ENCODE measurements around the gene MDP1. TPM values are rescaled to one million over a fixed set of nuclear protein-coding genes. Genes with fewer than 3 reads are reported as not detected.

Gene MDP1
- polyA plus RNA-seq, 2 of the 4 experiments (the other 2 are of a cell fraction), result 21.6 to 38.6 TPM

GRCh38 chr14:24196071-24197055, 19.5 kb downstream of the MDP1 start:
- ATAC-seq, result peak; percentile 27 to 51; a peak in 5 of 6 replicates
- TF ChIP-seq TFCP2L1 (CRISPR knock-in tag; IDR thresholded peaks at IDR 0.05), result no peak
- no peak for TF ChIP-seq ZSCAN20 (CRISPR knock-in tag; IDR thresholded peaks at IDR 0.05)
- TF ChIP-seq CHD4 (IDR thresholded peaks at IDR 0.05; ENCODE audit: borderline replicate concordance), result no peak
- TF ChIP-seq HEYL (CRISPR knock-in tag; IDR thresholded peaks at IDR 0.05), result no peak
- no peak for TF ChIP-seq GATA3 (IDR thresholded peaks at IDR 0.05; ENCODE audit: borderline replicate concordance)
- no peak for TF ChIP-seq HOXB13 (CRISPR knock-in tag; IDR thresholded peaks at IDR 0.05; ENCODE audit: low read depth)
- TF ChIP-seq MAX (IDR thresholded peaks at IDR 0.05), result no peak
- TF ChIP-seq ZFP36 (IDR thresholded peaks at IDR 0.05; ENCODE audit: borderline replicate concordance, partially characterized antibody), result no peak
- TF ChIP-seq RAD21 (conservative IDR thresholded peaks at IDR 0.05 in 1 of 2, IDR thresholded peaks at IDR 0.05 in 1 of 2), result no peak
- TF ChIP-seq CBX2 (IDR thresholded peaks at IDR 0.05; ENCODE audit: borderline replicate concordance, low read depth), result no peak
- TF ChIP-seq JUN (IDR thresholded peaks at IDR 0.05), result no peak
- CTCF ChIA-PET, result interaction anchor here (0.6 to 1.9 kb wide), 9 partner anchors 7 to 101 kb away, joined by 3 to 7 read pairs (median 4); partner anchors contain the start of genes IRF9 and MDP1

GRCh38 chr14:24195186-24196070, 20.4 kb downstream of the MDP1 start, which contains the start of gene TM9SF1:
TM9SF1 (minus strand) TSS chr14:24195441; CDS start chr14:24195019, 422 bp downstream.
- no peak for FAIRE-seq
- POLR2A ChIA-PET, result interaction anchor here (0.5 to 1.9 kb wide), 11 partner anchors 10 to 1100 kb away, joined by 3 to 36 read pairs (median 5); partner anchors contain the start of genes CHMP4A, MDP1, RABGGTA and RNF31
- Histone ChIP-seq H3K4me3 (peak within 1 kb of the TSS; percentile 62), H3K9me3 (no peaks in the 10 kb centered on the region), H3K4me1 (peaks cover 14% of the 10 kb centered on the region; the same call in 2 of the 3 replicates), H3K27ac (peak within 1 kb of the TSS; percentile 88 to 98), H3K4me2 (peak within 1 kb of the TSS; percentile 77)
- CTCF ChIA-PET, result interaction anchor here (0.6 to 1.9 kb wide), 9 partner anchors 8 to 101 kb away, joined by 3 to 9 read pairs (median 5); partner anchors contain the start of genes IRF9 and MDP1
- WGBS (ENCODE audit: missing lambda C conversion rate), result 3% methylated on average over 37 of the region's 89 CpGs
- peak; percentile 79 to 90 for DNase-seq (ENCODE audit: low read depth in 1 of 2, low spot score in 1 of 2)
- TF ChIP-seq JUN (IDR thresholded peaks at IDR 0.05) (peak; percentile 78 to 94; a peak in 4 of 5 replicates), KDM5A (IDR thresholded peaks at IDR 0.05) (peak; percentile 50; the same call in 1 of the 2 replicates), PHF8 (IDR thresholded peaks at IDR 0.05; ENCODE audit: borderline replicate concordance, low read depth) (peak; percentile 62; the same call in 1 of the 2 replicates), FOSL2 (IDR thresholded peaks at IDR 0.05) (no peak), FOSL2 (CRISPR knock-in tag; IDR thresholded peaks at IDR 0.05) (peak; percentile 42; the same call in 1 of the 2 replicates), NR3C1 (IDR thresholded peaks at IDR 0.05) (no peak), MAFK (IDR thresholded peaks at IDR 0.05; ENCODE audit: partially characterized antibody) (no peak), RARB (CRISPR knock-in tag; IDR thresholded peaks at IDR 0.05) (no peak), HOXB5 (CRISPR knock-in tag; IDR thresholded peaks at IDR 0.05) (peak; percentile 17; the same call in 1 of the 2 replicates), CBX2 (IDR thresholded peaks at IDR 0.05; ENCODE audit: borderline replicate concordance, low read depth) (no peak), PBX3 (IDR thresholded peaks at IDR 0.05) (peak; percentile 20; the same call in 1 of the 2 replicates), RNF2 (IDR thresholded peaks at IDR 0.05; ENCODE audit: borderline replicate concordance, low read depth) (peak; percentile 76; the same call in 1 of the 2 replicates), TP53 (CRISPR knock-in tag; IDR thresholded peaks at IDR 0.05) (0 out of 2 replicates have a peak, but pooled peaks have one; percentile 11), MYC (IDR thresholded peaks at IDR 0.05; ENCODE audit: borderline replicate concordance, low read length) (peak; percentile 60; the same call in 1 of the 2 replicates), RCOR1 (IDR thresholded peaks at IDR 0.05; ENCODE audit: low read depth, low read length) (no peak), HOXA7 (CRISPR knock-in tag; IDR thresholded peaks at IDR 0.05) (no peak), CHD2 (IDR thresholded peaks at IDR 0.05; ENCODE audit: low read length, partially characterized antibody) (no peak), E2F6 (IDR thresholded peaks at IDR 0.05; ENCODE audit: borderline replicate concordance, low read depth) (peak; percentile 100), CHD4 (IDR thresholded peaks at IDR 0.05; ENCODE audit: borderline replicate concordance) (no peak), SMC3 (IDR thresholded peaks at IDR 0.05) (no peak), POLR2A (IDR thresholded peaks at IDR 0.05; ENCODE audit: low read length) (peak; percentile 78), MAX (IDR thresholded peaks at IDR 0.05) (peak; percentile 96), BHLHE40 (IDR thresholded peaks at IDR 0.05; ENCODE audit: low read depth, low read length) (no peak)
- peak; percentile 96 for ATAC-seq

More at GRCh38 chr14:24196071-24197055, 19.5 kb downstream of the MDP1 start:
- peaks cover 14% of the 10 kb centered on the region; the same call in 2 of the 3 replicates for H3K4me1 ChIP-seq
- peak overlapping the region; percentile 62 for H3K4me3 ChIP-seq
- no peak for FAIRE-seq
- peak overlapping the region; percentile 88 to 98 for H3K27ac ChIP-seq
- H3K4me2 ChIP-seq, result peak overlapping the region; percentile 77
- POLR2A ChIA-PET, result interaction anchor here (0.5 to 1.9 kb wide), 10 partner anchors 9 to 246 kb away, joined by 3 to 36 read pairs (median 6); partner anchors contain the start of genes CHMP4A, MDP1, RABGGTA and RNF31
- no peaks in the 10 kb centered on the region for H3K9me3 ChIP-seq
- peak in 1 of 2 experiments; percentile 27 for DNase-seq (ENCODE audit: low read depth in 1 of 2, low spot score in 1 of 2)
- 48% methylated on average over 33 of the region's 33 CpGs for whole genome bisulfite sequencing (ENCODE audit: missing lambda C conversion rate)
